Measurements from ENCODE around the gene OMP.
A peak's percentile ranks its signal among the peaks of the same experiment; 100 is the strongest.

The OMP gene

DNA sequence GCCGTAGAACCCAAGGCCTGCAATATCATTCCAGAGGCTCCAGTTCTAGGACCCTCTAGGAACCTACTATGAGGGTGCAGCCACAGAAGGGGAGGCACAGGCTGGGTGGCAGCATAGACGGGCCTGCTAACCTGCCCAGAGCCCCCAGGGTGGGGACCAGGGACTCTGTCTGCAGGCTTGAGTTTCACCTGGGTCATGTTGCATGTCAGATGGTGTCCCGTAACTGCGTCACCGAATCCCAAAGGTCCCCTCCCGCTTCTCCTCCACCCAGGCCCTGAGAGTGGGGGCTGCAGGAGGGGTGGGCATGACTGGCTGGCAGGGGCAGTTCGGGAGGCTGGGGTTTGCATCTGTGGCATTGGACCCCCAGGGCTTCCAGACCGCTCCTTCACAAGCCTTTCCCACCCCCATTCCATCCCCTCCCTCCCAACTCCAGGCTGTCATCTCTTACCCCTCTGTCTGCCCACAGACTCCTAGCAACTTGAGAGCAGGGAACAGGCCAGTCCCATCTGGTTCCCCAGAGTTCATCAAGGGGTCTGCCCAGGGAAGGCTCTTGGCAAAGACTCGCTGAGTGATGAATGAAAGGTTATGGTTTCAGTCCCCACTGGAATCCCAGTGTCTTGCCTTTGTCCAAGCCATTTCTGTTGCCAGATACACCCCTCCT lies 41.7 kb downstream of the OMP start:
- peak; percentile 21 for DNase-seq

DNA sequence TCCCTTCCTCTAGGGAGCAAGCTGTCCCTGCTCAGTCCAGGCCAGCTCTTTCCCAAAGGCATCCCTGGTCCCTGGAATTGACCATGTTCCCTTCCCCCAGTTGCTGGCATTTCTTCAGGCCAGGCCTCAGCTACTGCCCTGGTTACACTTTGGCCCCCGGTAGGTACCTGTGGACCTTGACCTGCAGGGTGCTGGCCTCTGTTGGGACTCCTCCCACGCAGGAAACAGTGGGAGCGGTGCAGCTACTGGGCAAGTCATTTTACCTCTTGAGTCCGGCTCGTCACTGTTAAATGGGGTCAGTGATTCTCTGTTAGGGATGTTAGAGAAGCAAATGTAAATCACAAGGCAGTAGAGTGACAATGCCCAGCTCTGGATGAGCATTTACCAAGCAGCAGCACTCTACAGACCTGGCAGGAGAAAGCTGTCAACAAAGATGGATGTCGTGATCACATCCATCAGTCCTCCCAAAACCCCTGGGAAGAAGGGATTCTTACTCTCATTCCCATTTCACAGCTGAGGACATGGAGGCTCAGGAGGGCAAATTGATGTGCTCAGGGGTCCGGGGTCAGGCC lies 42.3 kb downstream of the OMP start:
- DNase-seq: no peak

DNA sequence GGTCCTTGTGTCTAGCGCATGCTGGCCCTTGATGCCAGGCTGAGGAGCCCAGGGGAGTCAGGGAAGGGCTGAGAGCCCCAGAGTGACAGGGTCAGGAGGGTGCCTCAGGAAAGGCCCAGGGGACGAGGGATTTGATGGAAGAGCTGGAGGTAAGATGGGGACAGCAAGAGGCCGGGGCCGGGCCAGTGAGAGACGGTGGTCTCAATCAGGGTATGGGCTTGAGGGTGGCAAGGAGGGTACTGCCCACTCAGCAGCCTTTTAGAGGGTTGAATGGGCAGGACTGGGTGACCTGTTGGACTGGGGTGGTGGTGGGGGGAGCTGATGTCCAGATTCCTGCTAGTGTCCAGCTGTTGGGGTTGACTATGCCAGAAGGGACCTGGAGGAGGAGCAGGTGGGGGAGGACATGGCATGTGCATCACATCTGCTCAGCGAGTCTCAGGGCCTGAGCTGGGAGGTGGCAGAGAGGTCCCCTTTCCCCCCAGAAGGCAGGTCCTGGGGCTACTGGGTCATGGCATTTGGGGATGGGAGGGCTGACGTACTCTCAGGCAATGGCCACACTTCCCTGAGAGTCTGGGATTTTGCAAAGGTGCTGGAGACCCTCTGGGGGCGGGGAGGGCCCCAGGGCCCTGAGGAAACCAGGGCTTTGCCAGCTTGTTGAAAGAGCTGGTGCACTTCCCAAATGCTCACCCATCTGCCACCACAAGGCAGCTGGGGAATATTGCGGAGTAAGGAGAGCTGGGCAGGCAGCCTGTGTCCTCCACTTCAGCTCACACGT lies 43.8 kb downstream of the OMP start:
- DNase-seq: peak; percentile 65

DNA sequence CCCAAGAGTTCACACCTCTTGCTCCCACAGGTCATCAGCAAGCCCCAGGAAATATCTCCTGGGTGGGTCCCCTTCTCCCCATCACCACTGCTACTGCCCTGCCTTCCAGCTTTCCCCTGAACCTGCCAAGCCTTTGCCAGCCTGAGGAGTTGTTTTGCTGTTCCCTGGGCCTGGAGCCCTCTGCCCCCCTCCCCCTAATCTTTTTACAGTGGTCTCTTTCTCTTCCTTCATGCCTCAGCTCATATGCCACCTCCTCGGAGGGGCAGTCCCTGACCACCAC lies 44.3 kb downstream of the OMP start:
- no peak for DNase-seq

DNA sequence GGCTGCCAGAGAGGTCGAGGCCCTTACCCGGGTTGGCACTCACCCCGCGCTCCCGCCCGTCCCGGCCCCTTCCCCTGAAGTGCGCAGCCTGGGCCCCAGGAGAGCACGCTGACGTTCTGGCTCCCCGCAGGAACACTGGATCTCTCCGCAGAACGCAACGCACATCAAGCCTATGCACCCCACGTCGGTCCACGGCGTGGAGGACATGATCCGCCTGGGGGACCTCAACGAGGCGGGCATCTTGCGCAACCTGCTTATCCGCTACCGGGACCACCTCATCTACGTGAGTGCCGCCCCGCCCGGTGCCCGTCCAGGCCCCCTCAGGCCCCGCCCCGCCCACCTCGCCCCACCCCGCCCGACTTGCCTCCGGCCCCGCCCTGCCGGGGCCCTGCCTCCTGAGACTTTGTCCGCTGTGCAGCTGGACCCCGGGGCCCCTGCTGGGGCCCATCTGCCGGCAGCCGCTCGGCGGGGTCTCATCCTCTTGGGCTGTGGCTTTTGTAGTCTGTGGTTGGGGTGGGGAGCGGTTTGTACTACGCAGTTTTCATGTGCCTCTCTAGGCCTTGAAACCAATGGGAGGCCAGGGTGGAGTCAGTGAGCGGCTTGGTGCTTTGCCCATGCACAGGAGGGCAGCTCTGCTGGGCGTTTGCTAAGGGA lies 45.2 kb downstream of the OMP start:
- peak; percentile 83 for DNase-seq

GRCh38 chr11:77148963-77149715 lies 46.5 kb downstream of the OMP start:
- no peak for DNase-seq

- DNase-seq: no peak
Observed at GRCh38 chr11:77149716-77150392, 47.2 kb downstream of the OMP start.

DNA sequence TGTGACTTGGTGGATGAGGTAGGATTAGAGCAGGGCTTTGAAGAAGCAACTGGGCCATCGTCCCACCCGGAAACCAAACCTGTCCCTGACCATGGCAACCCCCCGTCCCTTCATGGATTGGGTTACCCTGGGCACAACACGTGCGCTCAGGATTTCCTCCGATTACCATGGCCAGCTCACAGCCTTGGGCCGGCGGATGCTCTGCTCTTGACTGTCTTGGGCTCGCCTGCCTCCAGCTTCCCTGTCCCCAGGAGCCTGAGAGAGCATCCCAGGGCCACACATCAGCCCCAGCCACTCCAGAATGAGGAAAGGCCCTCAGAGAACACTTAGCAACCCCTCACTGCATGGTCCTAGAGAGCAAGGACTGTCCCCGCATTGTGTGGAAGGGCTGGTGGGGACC lies 48.2 kb downstream of the OMP start:
- no peak for DNase-seq

DNA sequence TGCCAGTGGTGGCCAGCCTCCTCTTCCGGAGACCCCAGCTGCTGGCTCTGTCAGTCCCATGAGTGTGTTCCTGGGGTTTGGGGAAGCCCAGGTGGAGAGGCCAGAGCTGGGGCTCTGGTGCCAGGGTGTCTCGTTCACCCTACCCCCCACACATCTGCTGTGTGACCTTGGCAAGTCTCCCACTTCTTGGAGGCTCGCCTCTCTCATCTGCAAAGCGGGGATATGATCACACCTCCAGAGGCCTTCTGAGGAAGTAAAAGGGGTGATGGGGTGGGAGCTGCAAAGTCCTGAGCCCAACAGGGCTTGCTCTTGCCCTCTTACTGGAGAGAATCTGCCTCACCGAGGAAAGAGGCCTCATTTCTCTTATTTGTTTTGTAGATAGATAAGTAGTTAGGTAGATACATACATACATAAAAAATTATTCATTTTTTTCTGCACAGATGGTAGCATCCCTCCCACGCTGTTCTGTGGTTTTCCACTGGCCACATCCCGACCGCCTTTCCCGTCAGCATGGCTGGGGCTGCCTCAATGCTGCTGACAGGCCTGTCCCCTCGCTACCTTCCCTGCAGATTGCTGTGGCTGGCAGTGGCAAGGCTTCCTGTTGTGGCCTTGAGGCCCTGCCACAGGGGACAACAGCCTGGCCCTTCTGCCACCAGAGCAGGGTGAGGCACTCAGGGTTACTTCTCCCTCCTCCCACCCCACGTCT lies 49.3 kb downstream of the OMP start:
- DNase-seq: peak; percentile 33

- no peak for DNase-seq
Observed at GRCh38 chr11:77152846-77153245, 50.2 kb downstream of the OMP start.

All from DMS 273 treated with DMSO at 0.1 percent for 48 hours (cell line).